Endothelial cell of umbilical vein (primary cell): ENCODE results near the gene SLC6A19. TPM values are rescaled to one million over a fixed set of nuclear protein-coding genes. Genes with fewer than 3 reads are reported as not detected.

ENCODE experiments used
- BruUV-seq: library from RNA; stranded (reverse); fragments of 400-500 nt; replicated peaks from 2 replicates; lab custom pipeline; 2021; lab: Mats Ljungman, UMichigan
- CTCF ChIA-PET: fragments of 300-600, 350-600 bp; sonication (Branson Sonifier 250); formaldehyde crosslinking; loops from one replicate; lab custom pipeline; 2021; ENCODE audit warnings: antibody characterized with exemption, inconsistent platforms; lab: Charles Lee
- POLR2A ChIA-PET: fragments of 300-600, 350-600 bp; sonication (Branson Sonifier 250); formaldehyde crosslinking; loops from one replicate; lab custom pipeline; 2021; ENCODE audit warnings: antibody characterized with exemption, inconsistent platforms; lab: Charles Lee
- DNase-seq: peaks from one replicate; pipeline ENCODE4 v3.0.0-alpha.2; 2011; ENCODE audit warnings: low read depth, low spot score
- FAIRE-seq: peaks from 2 replicates; lab custom pipeline; 2011; peaks lifted over from hg19 to GRCh38; lab: Jason Lieb, UNC
- H2AFZ ChIP-seq: 2 replicates; pipeline ENCODE4 v1.6.0; 2012; ENCODE audit warnings: low read depth, low read length, control low read depth, inconsistent platforms
- H3K27ac ChIP-seq: 2 replicates; pipeline ENCODE4 v1.5.1; 2011; ENCODE audit warnings: low read depth, mild to moderate bottlenecking, control low read depth, low read length, moderate library complexity; ENCODE audit not compliant: insufficient read depth
- H3K27me3 ChIP-seq, 2 experiments: 2 replicates each; pipeline versions ENCODE4 v1.6.0 to v1.6.1; 2011; ENCODE audit warnings: low read length in 2 of 2, mixed read lengths in 1 of 2; ENCODE audit not compliant: control insufficient read depth in 2 of 2, insufficient read depth in 2 of 2
- H3K36me3 ChIP-seq, 2 experiments: 2 replicates in 1 of 2; 3 replicates in 1 of 2; pipeline ENCODE4 v1.5.1; 2011; ENCODE audit warnings: low read length in 2 of 2, mild to moderate bottlenecking in 1 of 2, moderate library complexity in 1 of 2; ENCODE audit not compliant: control insufficient read depth in 2 of 2, insufficient read depth in 2 of 2; ENCODE audit errors: extremely low read depth in 1 of 2
- H3K4me1 ChIP-seq: 3 replicates; pipeline ENCODE4 v1.5.1; 2011; ENCODE audit warnings: mild to moderate bottlenecking, low read length; ENCODE audit not compliant: control insufficient read depth, insufficient read depth; ENCODE audit errors: extremely low read depth
- H3K4me2 ChIP-seq: 2 replicates; pipeline ENCODE4 v1.6.1; 2011; ENCODE audit warnings: low read length, control low read depth, mixed read lengths; ENCODE audit not compliant: insufficient read depth
- H3K4me3 ChIP-seq, 3 experiments: fragments of 200-600 bp in 1 of 3; sonication (generic), shearing (Covaris generic) in 1 of 3; replicated peaks in 1 of 3; 2 replicates each; pipeline ENCODE4 v1.5.1; 2011 to 2016; ENCODE audit warnings: control low read depth in 3 of 3, low read length in 3 of 3, mild to moderate bottlenecking in 2 of 3, inconsistent platforms in 1 of 3, low read depth in 1 of 3, moderate library complexity in 1 of 3; ENCODE audit not compliant: insufficient read depth in 1 of 3
- H3K79me2 ChIP-seq: 2 replicates; pipeline ENCODE4 v1.6.0; 2012; ENCODE audit warnings: low read length, inconsistent platforms; ENCODE audit not compliant: control insufficient read depth, insufficient read depth
- H3K9ac ChIP-seq: replicated peaks from 2 replicates; pipeline ENCODE3; 2011; ENCODE audit warnings: low read length, control low read depth; ENCODE audit not compliant: insufficient read depth; ENCODE audit errors: extremely low read depth
- H3K9me1 ChIP-seq: replicated peaks from 3 replicates; pipeline ENCODE4 v1.6.0; 2011; ENCODE audit warnings: mild to moderate bottlenecking, low read length; ENCODE audit not compliant: control insufficient read depth, insufficient read depth; ENCODE audit errors: extremely low read depth
- H3K9me3 ChIP-seq: replicated peaks from 2 replicates; pipeline ENCODE4 v1.5.1; 2012; ENCODE audit warnings: low read length, inconsistent platforms; ENCODE audit not compliant: control insufficient read depth, insufficient read depth
- H4K20me1 ChIP-seq: replicated peaks from 2 replicates; pipeline ENCODE3; 2011; ENCODE audit warnings: mild to moderate bottlenecking, low read length; ENCODE audit not compliant: control insufficient read depth, insufficient read depth; ENCODE audit errors: extremely low read depth
- CTCF ChIP-seq, 2 donors: IDR thresholded peaks; 1 replicate in 1 of 2; 2 replicates in 1 of 2; pipeline ENCODE4 v1.5.1; 2011; ENCODE audit warnings: low read length in 2 of 2, mild to moderate bottlenecking in 2 of 2, moderate library complexity in 2 of 2, control low read depth in 1 of 2, inconsistent platforms in 1 of 2, low read depth in 1 of 2; ENCODE audit not compliant: insufficient read depth in 1 of 2; ENCODE audit errors: extremely low read depth in 1 of 2
- EZH2 ChIP-seq: IDR thresholded peaks from 2 replicates; pipeline ENCODE4 v1.6.1; 2012; ENCODE audit warnings: borderline replicate concordance, low read depth, mild to moderate bottlenecking, moderate library complexity, low read length, inconsistent platforms; ENCODE audit not compliant: severe bottlenecking
- FOS ChIP-seq: IDR thresholded peaks from 2 replicates; pipeline ENCODE4 v1.6.1; 2011; ENCODE audit warnings: mild to moderate bottlenecking, low read length, moderate library complexity, borderline replicate concordance; ENCODE audit not compliant: insufficient read depth
- GATA2 ChIP-seq: IDR thresholded peaks from 2 replicates; pipeline ENCODE4 v1.7.0; 2011; ENCODE audit warnings: low read depth, mild to moderate bottlenecking, moderate library complexity, mixed read lengths, low read length; ENCODE audit not compliant: insufficient read length, insufficient read depth
- JUN ChIP-seq: IDR thresholded peaks from 2 replicates; pipeline ENCODE4 v1.6.1; 2011; ENCODE audit warnings: borderline replicate concordance, low read depth; ENCODE audit not compliant: insufficient read length, insufficient read depth
- MAX ChIP-seq: IDR thresholded peaks from 2 replicates; pipeline ENCODE4 v1.6.1; 2011; ENCODE audit not compliant: insufficient read depth, insufficient read length
- MYC ChIP-seq: IDR thresholded peaks from one replicate; pipeline ENCODE4 v1.6.1; 2011; ENCODE audit warnings: mild to moderate bottlenecking, low read depth, low read length
- POLR2A ChIP-seq: IDR thresholded peaks from 2 replicates; pipeline ENCODE4 v1.6.1; 2012; ENCODE audit warnings: low read depth, mild to moderate bottlenecking, control low read depth, low read length
- POLR2AphosphoS5 ChIP-seq: IDR thresholded peaks from 2 replicates; pipeline ENCODE4 v1.6.1; 2012; ENCODE audit warnings: low read depth, mild to moderate bottlenecking, control low read depth, low read length, moderate library complexity; ENCODE audit not compliant: insufficient read depth
- dilution Hi-C: fragments of 300-500 bp; cut with MboI; formaldehyde crosslinking; loops from one replicate; pipeline ENCODE4 v1.15.0; 2019; ENCODE audit warnings: low sequenced_read_pairs; ENCODE audit not compliant: extremely low pct_ligation_motif_present
- intact Hi-C: fragments of 100-400 bp; cut with micrococcal nuclease; formaldehyde crosslinking; loops from one replicate; pipeline ENCODE4 v1.10.0; 2022
- polyA plus RNA-seq, 4 experiments: library from polyadenylated mRNA; depleted of rRNA in 3 of 4; stranded (reverse) in 3 of 4; unstranded in 1 of 4; fragments of >200 nt; gene quantifications; 2 replicates each; pipeline versions ENCODE4 v1.2.1 to v1.2.3, GENCODE V29; 2011 to 2012; ENCODE audit warnings: missing spikeins in 1 of 4
- total RNA-seq: library from RNA; stranded (reverse); gene quantifications from 2 replicates; pipeline ENCODE4 v1.2.3, GENCODE V29; 2021

The SLC6A19 gene
- total and polyA plus RNA-seq, 2 donors (not counting 3 experiments of a cell fraction or from before 2014, with no cell fraction given), result not detected

GRCh38 chr5:1179383-1179715, 22.0 kb upstream of the SLC6A19 start:
- Histone ChIP-seq H3K79me2 (no peaks in the 10 kb centered on the region), H3K9me3 (no peaks in the 10 kb centered on the region), H2AFZ (no peak overlapping the region), H4K20me1 (no peaks in the 10 kb centered on the region), H3K9me1 (no peaks in the 10 kb centered on the region), H3K4me2 (no peak overlapping the region), H3K4me3 (no peak overlapping the region), H3K27ac (no peak overlapping the region), H3K27me3 (no peaks in the 10 kb centered on the region), H3K4me1 (no peaks in the 10 kb centered on the region), H3K36me3 (no peaks in the 10 kb centered on the region), H3K9ac (no peak overlapping the region)
- dilution Hi-C loops (no loop called here), intact Hi-C loops (no loop called here)
- TF ChIP-seq JUN (no peak), FOS (no peak), EZH2 (no peak), CTCF (IDR thresholded peaks at IDR 0.05; ENCODE audit: extremely low read depth in 1 of 2, insufficient read depth in 1 of 2, low read depth in 1 of 2, low read length in 2 of 2) (no peak), POLR2A (no peak), GATA2 (no peak), MYC (no peak), MAX (no peak), POLR2AphosphoS5 (no peak)
- no TSS peak for BruUV-seq
- FAIRE-seq (no peak), DNase-seq (no peak)
- CTCF ChIA-PET, result no interaction called here
- POLR2A ChIA-PET, result no interaction called here
